Smooth muscle cell of bladder (primary cell): ENCODE results near the gene CSF1R. TPM values are rescaled to one million over a fixed set of nuclear protein-coding genes. Genes with fewer than 3 reads are reported as not detected.

Source experiments
- total RNA-seq: library from RNA; depleted of rRNA; stranded (reverse); fragments of >200 nt; gene quantifications from 2 replicates; pipeline ENCODE4 v1.2.3, GENCODE V29; 2014

Gene CSF1R
- 0.14 and 0.46 TPM in 2 replicates for total RNA-seq

DNA sequence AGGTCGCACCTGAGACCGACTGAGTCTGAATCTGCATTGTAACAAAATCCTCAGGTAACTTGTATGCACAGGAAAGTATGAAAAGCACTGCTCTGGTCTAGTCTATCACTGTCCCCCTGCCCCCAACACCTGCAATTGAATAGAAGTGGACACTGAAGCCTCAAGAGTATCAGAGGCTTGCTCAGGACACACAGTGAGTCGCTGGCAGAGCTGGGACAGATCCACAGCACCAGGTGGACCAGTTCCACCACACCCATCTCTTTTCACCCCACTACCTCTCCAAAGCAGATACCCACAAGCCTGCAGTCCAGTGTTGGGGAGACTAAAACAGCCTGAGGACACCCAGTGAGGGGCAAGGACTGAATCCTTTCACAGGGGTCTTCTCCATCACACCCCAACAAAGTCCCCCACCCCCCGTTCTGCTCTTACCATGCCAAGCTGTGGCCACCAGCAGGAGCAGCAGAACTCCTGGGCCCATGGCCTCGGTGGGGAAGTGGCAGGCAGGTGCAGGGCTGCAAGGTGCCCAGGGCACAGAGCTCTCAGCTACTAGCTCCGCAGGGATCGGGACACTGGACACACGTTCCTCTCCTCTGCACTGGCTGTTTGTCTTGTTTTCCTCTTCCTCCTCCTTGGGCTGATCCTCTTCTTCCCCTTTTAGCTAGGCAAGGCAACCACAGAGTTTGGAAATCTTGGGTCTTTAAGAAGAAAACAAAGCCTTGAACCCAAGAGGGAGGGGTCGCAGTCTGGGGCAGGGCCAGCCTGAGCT lies at the start of gene CSF1R:
Gene CSF1R (minus strand): TSS at position 605 of the 766 bp plus-strand sequence. CDS start 127 bp downstream, at position 478.

Other genes starting within 250 kb of the CSF1R start
- under 0.01 TPM in 1 of 2 replicates, not detected in the other for gene PDE6A, start 141.8 kb downstream of the CSF1R start, total RNA-seq
- gene SLC26A2, start 125.8 kb downstream of the CSF1R start, total RNA-seq: 12.8 and 16.2 TPM in 2 replicates
- gene TIGD6, start 85.9 kb downstream of the CSF1R start, total RNA-seq: 7.4 and 10.3 TPM in 2 replicates
- 23.5 and 37.7 TPM in 2 replicates for gene HMGXB3, start 85.8 kb downstream of the CSF1R start, total RNA-seq
- 97.1 and 121 TPM in 2 replicates for gene PDGFRB, start 69.3 kb upstream of the CSF1R start, total RNA-seq
- under 0.01 and 0.09 TPM in 2 replicates for gene CDX1, start 80.2 kb upstream of the CSF1R start, total RNA-seq
- not detected in 2 replicates for gene SLC6A7, start 103.5 kb upstream of the CSF1R start, total RNA-seq
- gene CAMK2A, start 203.2 kb upstream of the CSF1R start, total RNA-seq: 0.71 and 1.5 TPM in 2 replicates
- 22.2 and 26.8 TPM in 2 replicates for gene ARSI, start 216.4 kb upstream of the CSF1R start, total RNA-seq